RWPE2 (cell line): ENCODE measurements around the gene SLC37A1.

Source experiments
- ATAC-seq: fragments of 200-7000 bp; cut with Tn5 transposase; 3 replicates; pipeline ENCODE4 v1.9.1; 2021; ENCODE audit warnings: low read depth
- DNase-seq: peaks from one replicate; pipeline ENCODE4 v3.0.0-alpha.2; 2020; ENCODE audit warnings: low spot score
- H3K27ac ChIP-seq: fragments of 450-650 bp; 2 replicates; pipeline ENCODE4 v1.5.1; 2017; ENCODE audit warnings: mild to moderate bottlenecking; ENCODE audit not compliant: poor library complexity, severe bottlenecking
- H3K27me3 ChIP-seq: fragments of 250-450 bp; sonication (Bioruptor Pico); 2 replicates; pipeline ENCODE4 v1.5.1; 2021; ENCODE audit warnings: mild to moderate bottlenecking, moderate library complexity; ENCODE audit not compliant: insufficient read depth, poor library complexity, severe bottlenecking
- H3K36me3 ChIP-seq: fragments of 250-450 bp; sonication (Bioruptor Pico); 2 replicates; pipeline ENCODE4 v1.5.1; 2020; ENCODE audit warnings: low read depth, mild to moderate bottlenecking, moderate library complexity
- H3K4me1 ChIP-seq: fragments of 250-450 bp; sonication (Bioruptor Pico); 2 replicates; pipeline ENCODE4 v1.5.1; 2021; ENCODE audit warnings: mild to moderate bottlenecking, moderate library complexity; ENCODE audit not compliant: insufficient read depth, poor library complexity, severe bottlenecking
- H3K4me3 ChIP-seq: fragments of 250-450 bp; sonication (Bioruptor Pico); 2 replicates; pipeline ENCODE4 v1.5.1; 2021; ENCODE audit warnings: mild to moderate bottlenecking, moderate library complexity; ENCODE audit not compliant: severe bottlenecking
- H3K9me3 ChIP-seq: fragments of 250-450 bp; sonication (Bioruptor Pico); 2 replicates; pipeline ENCODE4 v1.5.1; 2021; ENCODE audit warnings: mild to moderate bottlenecking, moderate library complexity; ENCODE audit not compliant: severe bottlenecking
- TF ChIP-seq, protein P1 (sequence below): fragments of 450-650 bp; IDR thresholded peaks from one replicate; pipeline ENCODE4 v1.5.1; 2017; ENCODE audit warnings: mild to moderate bottlenecking, moderate library complexity; ENCODE audit not compliant: poor library complexity, severe bottlenecking

SLC37A1 gene

DNA sequence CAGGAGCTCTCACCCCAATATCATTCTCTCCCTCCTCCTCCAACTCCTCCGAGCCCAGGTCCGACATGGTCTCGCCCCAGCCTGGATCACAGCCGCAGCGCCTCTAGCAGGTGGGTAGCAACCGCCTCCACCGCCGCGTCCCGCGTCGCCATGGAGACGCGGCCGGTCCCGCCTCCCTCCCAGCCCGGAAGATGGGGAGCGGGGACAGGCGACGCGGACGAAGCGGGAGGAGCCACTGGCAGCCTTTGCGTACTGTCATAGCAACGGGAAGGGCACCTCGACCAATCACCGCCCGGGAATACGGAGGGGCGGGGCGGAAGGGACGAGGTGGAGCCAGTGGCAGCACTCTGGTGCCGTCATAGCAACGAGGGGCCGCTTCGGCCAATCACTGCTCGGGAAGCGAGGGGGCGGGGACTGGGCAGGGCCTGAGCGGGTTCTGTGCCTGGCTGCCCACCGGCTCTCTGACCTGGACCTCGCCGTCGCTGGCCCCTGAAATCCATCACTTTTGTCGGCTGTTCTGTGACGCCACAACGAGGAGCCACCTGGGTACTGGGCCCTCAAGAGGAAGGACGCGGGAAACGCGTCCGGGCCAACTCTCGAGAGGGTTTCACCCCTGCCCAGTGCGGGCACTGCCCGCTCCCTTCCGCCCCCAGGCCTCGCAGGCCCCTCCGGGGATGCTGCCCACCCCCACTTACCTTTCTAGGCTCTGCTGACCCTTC lies 17.4 kb upstream of the SLC37A1 start, which contains the start of gene RSPH1:
Gene RSPH1, minus strand, starts transcription at position 105 of the 719 bp plus-strand sequence. Its CDS starts 38 bp downstream, at position 67.
- peak; percentile 98 for DNase-seq
- Histone ChIP-seq H3K4me3 (peak within 1 kb of the TSS; percentile 48), H3K9me3 (no peaks in the 10 kb centered on the region), H3K27ac (no peak within 1 kb of the TSS), H3K36me3 (no peaks in the 10 kb centered on the region), H3K27me3 (no peaks in the 10 kb centered on the region), H3K4me1 (peaks cover 6% of the 10 kb centered on the region)
- TF ChIP-seq, protein P1, sequence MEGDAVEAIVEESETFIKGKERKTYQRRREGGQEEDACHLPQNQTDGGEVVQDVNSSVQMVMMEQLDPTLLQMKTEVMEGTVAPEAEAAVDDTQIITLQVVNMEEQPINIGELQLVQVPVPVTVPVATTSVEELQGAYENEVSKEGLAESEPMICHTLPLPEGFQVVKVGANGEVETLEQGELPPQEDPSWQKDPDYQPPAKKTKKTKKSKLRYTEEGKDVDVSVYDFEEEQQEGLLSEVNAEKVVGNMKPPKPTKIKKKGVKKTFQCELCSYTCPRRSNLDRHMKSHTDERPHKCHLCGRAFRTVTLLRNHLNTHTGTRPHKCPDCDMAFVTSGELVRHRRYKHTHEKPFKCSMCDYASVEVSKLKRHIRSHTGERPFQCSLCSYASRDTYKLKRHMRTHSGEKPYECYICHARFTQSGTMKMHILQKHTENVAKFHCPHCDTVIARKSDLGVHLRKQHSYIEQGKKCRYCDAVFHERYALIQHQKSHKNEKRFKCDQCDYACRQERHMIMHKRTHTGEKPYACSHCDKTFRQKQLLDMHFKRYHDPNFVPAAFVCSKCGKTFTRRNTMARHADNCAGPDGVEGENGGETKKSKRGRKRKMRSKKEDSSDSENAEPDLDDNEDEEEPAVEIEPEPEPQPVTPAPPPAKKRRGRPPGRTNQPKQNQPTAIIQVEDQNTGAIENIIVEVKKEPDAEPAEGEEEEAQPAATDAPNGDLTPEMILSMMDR, result no peak
- peak; percentile 96 for ATAC-seq

DNA sequence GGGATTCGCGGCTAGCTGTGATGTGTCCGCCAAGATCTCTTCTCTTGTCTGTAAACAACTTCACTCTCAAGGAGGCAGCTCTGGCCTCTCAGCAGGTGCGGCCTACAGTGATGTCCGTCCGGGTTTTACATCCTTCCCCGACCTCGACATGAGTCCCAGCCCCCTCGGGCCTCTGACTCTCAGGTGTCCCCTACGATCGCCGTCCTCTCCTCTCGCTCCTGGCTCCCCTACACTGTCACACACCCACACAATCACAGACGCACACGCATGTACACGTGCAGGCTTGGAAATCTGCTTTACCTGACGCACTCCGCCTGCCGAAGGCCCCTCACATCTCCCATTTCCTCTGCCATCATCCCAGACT lies 16.8 kb upstream of the SLC37A1 start:
- DNase-seq (no peak), ATAC-seq (peak; percentile 1; the same call in 2 of the 3 replicates)
- TF ChIP-seq, protein P1, result no peak
- H3K4me3 ChIP-seq, result peak overlapping the region; percentile 48
- H3K27me3 ChIP-seq, result no peaks in the 10 kb centered on the region
- H3K9me3 ChIP-seq, result no peaks in the 10 kb centered on the region
- H3K27ac ChIP-seq, result no peak overlapping the region
- H3K4me1 ChIP-seq, result peaks cover 6% of the 10 kb centered on the region
- no peaks in the 10 kb centered on the region for H3K36me3 ChIP-seq

DNA sequence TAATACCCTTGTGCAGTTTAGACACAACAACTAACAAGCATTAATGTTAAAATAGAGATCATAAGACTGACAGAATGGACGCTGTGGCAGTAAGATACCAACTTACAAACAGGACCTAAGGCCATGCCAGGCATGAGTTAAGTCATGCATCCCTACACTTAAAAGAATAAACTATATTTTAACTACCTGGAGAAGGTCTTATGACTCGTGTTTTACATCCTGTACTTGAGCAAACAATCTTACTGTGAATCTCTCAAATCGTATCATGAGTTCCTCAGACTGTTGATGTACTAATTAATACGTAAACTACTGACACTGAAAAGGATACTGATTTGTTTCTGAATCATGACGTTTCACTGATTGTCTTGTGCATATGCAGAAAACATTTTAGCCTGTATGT lies 15.6 kb upstream of the SLC37A1 start:
- Histone ChIP-seq H3K27me3 (no peaks in the 10 kb centered on the region), H3K4me1 (peaks cover 6% of the 10 kb centered on the region), H3K36me3 (no peaks in the 10 kb centered on the region), H3K9me3 (no peaks in the 10 kb centered on the region), H3K27ac (no peak overlapping the region), H3K4me3 (no peak overlapping the region)
- ATAC-seq (no peak), DNase-seq (no peak)
- TF ChIP-seq, protein P1, result no peak

DNA sequence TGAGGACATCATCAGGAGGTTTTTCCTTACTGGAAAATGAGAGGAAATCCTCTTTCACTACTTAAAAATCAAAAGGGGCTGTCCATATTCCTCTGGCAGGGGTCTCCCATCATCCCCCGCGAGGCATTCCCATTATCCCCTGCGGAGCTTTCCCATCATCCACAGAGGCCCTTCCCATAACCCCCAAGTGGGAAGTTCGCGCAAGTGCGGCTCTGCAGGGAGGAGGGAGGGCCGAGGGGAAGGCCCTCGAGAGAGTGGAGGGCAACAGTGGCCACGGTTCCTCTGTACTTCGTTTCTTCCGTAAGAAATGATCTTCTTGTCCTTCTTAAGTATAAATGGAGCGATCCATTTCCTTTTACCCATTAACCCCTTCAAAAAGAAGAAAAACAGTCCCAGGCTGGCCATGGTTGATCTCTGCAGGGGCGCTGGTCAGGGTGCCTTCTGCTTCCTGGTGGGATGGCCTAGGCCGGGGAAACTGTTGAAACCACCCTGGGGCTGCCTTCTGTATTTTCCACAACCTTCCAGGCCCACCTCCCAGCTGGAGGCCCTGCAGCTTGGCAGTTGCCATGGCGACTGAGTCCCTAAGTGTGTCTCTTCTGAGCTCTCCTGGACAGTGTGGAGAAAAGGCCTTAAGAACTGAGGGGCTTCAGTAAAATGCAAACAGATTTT lies 14.1 kb upstream of the SLC37A1 start:
- Histone ChIP-seq H3K4me3 (no peak overlapping the region), H3K27me3 (no peaks in the 10 kb centered on the region), H3K4me1 (peaks cover 6% of the 10 kb centered on the region), H3K36me3 (no peaks in the 10 kb centered on the region), H3K27ac (no peak overlapping the region), H3K9me3 (no peaks in the 10 kb centered on the region)
- DNase-seq (no peak), ATAC-seq (no peak)
- TF ChIP-seq, protein P1, result no peak

DNA sequence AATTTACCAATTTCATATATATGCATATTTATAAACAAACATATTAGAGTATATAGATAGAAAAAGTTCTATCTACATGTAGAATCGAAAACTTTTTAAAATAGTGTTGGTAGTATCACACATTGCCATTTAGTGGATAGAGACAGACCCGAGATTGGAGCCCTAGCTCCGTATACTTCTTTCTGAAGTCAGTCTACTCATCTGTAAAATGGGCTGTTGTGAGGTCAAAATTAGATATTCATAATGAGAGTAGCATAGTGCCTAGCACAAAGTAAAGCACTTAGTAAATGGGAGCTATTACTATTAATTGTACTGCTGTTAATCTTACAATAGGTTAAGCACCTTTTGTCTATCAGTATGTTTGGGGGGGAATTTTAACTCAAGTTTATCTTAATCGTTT lies 13.4 kb upstream of the SLC37A1 start:
- Histone ChIP-seq H3K4me1 (peaks cover 6% of the 10 kb centered on the region), H3K36me3 (no peaks in the 10 kb centered on the region), H3K9me3 (no peaks in the 10 kb centered on the region), H3K27ac (no peak overlapping the region), H3K27me3 (no peaks in the 10 kb centered on the region), H3K4me3 (no peak overlapping the region)
- ATAC-seq (no peak), DNase-seq (no peak)
- TF ChIP-seq, protein P1, result no peak
